Brain microvascular endothelial cell (primary cell): ENCODE data around the gene RTN1.
"Not testable (repeated sequence)": the region's sequence is repeated elsewhere in the genome, so short reads cannot be mapped to it uniquely, and the experiment has no call there.

Source experiments
- DNase-seq: peaks from one replicate; pipeline ENCODE4 v3.0.0-alpha.2; 2020
- H3K27ac ChIP-seq: fragments of 250-450 bp; sonication (Bioruptor Pico); 2 replicates; pipeline ENCODE4 v1.5.1; 2020; ENCODE audit warnings: mild to moderate bottlenecking, moderate library complexity
- H3K27me3 ChIP-seq: fragments of 250-450 bp; sonication (Bioruptor Pico); replicated peaks from 2 replicates; pipeline ENCODE4 v1.5.1; 2020; ENCODE audit warnings: mild to moderate bottlenecking
- H3K36me3 ChIP-seq: fragments of 250-450 bp; sonication (Bioruptor Pico); replicated peaks from 2 replicates; pipeline ENCODE4 v1.5.1; 2020; ENCODE audit warnings: mild to moderate bottlenecking
- H3K4me3 ChIP-seq: 2 replicates; pipeline ENCODE4 v1.5.1; 2011; ENCODE audit warnings: low read depth, mild to moderate bottlenecking, control low read depth, low read length, moderate library complexity
- CTCF ChIP-seq: IDR thresholded peaks from 2 replicates; pipeline ENCODE4 v1.5.1; 2011; ENCODE audit warnings: low read depth, mild to moderate bottlenecking, moderate library complexity, low read length, control low read depth, inconsistent platforms; ENCODE audit errors: missing control alignments
- in situ Hi-C: cut with HindIII; loops from 2 replicates; pipeline ENCODE4 v1.10.0; 2017; ENCODE audit warnings: low sequenced_read_pairs, low pct_ligation_motif_present

The RTN1 gene

GRCh38 chr14:59678352-59678751 is 192.2 kb downstream of the RTN1 start:
- DNase-seq: no peak
- in situ Hi-C loops: no loop called here
- TF ChIP-seq CTCF: no peak
- Histone ChIP-seq H3K36me3 (no peaks in the 10 kb centered on the region), H3K27ac (no peak overlapping the region), H3K4me3 (no peak overlapping the region), H3K27me3 (no peaks in the 10 kb centered on the region)

DNA sequence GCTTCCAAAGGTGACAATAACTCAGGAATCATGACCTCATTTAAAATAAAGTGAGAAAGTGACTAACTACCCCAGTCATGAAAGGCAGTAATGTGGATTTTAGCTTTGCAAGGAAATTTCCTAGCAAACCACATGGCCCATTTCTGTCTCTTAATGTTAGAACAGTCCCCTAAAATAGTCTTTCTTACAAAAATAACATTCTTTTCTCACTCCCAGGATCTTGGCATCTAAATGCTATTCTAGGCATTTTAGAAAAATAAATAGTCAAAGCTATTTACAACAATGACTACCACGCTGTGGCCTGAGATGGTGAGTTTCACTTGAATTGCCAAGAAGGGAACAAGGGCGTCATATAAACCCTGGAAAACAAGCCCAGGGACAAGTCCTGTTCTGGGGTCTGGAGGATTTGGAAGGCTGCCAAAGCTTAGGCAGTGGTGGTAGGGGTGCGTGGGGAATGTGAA is 192.8 kb downstream of the RTN1 start:
- no peak overlapping the region for H3K27ac ChIP-seq
- DNase-seq: no peak
- no peaks in the 10 kb centered on the region for H3K36me3 ChIP-seq
- no peak overlapping the region for H3K4me3 ChIP-seq
- no peaks in the 10 kb centered on the region for H3K27me3 ChIP-seq
- no peak for TF ChIP-seq CTCF
- in situ Hi-C loops: no loop called here

DNA sequence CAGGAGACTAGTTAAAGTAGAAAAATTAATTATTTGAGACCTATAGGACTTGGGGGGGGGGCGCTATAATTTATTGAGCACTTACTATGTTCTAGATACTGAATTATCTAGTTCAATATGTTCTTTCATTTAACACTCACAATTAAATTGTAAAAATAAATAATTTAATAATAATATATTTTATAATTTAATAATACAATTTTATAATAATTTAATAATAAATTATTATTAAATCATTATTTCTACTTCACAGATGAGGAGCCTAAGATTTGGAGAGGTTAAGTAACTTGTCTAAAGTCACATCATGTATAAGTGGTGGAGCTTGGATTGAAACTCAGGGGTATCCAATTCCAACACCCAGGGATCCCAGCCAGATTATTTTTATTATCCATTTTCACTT is 195.2 kb downstream of the RTN1 start:
- no peaks in the 10 kb centered on the region for H3K27me3 ChIP-seq
- TF ChIP-seq CTCF: no peak
- in situ Hi-C loops: no loop called here

DNA sequence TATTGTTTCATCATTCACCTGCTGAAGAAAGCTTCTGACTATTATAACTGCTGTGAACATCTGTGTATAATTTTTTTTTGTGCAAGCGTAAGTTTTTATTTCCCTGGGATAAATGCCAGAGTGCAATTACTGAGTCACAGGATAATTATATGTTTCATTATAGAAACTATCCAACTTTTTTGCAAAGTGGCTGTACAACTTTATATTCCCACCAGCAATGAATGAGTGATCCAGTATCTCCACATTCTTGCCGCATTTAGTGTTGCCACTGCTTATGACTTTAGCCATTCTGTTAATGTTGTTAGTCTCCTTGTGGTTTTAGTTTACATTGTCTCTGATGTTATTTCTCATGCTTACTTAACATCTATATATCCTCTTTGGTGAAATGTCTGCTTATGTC is 205.8 kb downstream of the RTN1 start:
- no peaks in the 10 kb centered on the region for H3K36me3 ChIP-seq
- no peak overlapping the region for H3K27ac ChIP-seq
- in situ Hi-C loops: no loop called here
- no peak for TF ChIP-seq CTCF
- no peak for DNase-seq
- H3K4me3 ChIP-seq: no peak overlapping the region
- H3K27me3 ChIP-seq: no peaks in the 10 kb centered on the region

More for the DNA sequence above, 195.2 kb downstream of the RTN1 start:
- H3K36me3 ChIP-seq: no peaks in the 10 kb centered on the region
- DNase-seq: no peak
- no peak overlapping the region for H3K27ac ChIP-seq
- H3K4me3 ChIP-seq: no peak overlapping the region

DNA sequence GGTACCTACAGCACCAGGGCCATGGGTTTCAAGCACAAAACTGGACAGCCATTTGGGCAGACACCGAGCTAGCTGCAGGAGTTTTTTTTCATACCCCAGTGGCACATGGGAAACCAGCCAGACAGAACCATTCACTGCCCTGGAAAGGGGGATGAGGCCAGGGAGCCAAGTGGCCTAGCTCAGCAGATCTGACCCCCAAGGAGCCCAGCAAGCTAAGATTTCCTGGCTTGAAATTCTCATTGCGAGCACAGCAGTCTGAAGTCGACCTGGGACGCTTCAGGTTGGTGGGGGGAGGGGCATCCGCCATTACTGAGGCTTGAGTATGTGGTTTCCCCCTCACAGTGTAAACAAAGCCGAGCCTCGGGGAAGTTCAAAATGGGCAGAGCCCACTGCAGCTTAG is 212.8 kb downstream of the RTN1 start:
- Histone ChIP-seq H3K27ac (no peak overlapping the region), H3K36me3 (no peaks in the 10 kb centered on the region), H3K4me3 (no peak overlapping the region), H3K27me3 (no peaks in the 10 kb centered on the region)
- TF ChIP-seq CTCF: no peak
- in situ Hi-C loops: no loop called here
- DNase-seq: no peak

- H3K4me3 ChIP-seq: no peak overlapping the region
- in situ Hi-C loops: no loop called here
- DNase-seq: no peak
- no peaks in the 10 kb centered on the region for H3K27me3 ChIP-seq
- no peaks in the 10 kb centered on the region for H3K36me3 ChIP-seq
- TF ChIP-seq CTCF: no peak
- no peak overlapping the region for H3K27ac ChIP-seq
Measured at GRCh38 chr14:59656473-59656872, 214.1 kb downstream of the RTN1 start.

DNA sequence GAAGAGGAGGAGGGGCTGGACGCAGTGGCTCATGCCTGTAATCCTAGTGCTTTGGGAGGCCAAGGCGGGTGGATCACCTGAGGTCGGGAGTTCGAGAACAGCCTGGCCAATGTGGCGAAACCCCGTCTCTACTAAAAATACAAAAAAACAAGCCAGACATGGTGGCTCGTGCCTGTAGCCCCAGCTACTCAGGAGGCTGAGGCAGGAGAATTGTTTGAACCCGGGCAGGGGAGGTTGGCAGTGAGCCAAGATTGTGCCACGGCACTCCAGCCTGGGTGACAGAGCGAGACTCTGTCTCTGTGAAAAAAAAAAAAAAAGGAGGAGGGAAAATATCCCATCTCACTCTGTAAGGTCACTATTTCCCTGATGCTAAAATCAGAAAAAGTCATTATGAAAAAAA is 216.4 kb downstream of the RTN1 start:
- H3K4me3 ChIP-seq, H3K36me3 ChIP-seq, H3K27ac ChIP-seq, DNase-seq, H3K27me3 ChIP-seq, in situ Hi-C loops: not testable (repeated sequence)

DNA sequence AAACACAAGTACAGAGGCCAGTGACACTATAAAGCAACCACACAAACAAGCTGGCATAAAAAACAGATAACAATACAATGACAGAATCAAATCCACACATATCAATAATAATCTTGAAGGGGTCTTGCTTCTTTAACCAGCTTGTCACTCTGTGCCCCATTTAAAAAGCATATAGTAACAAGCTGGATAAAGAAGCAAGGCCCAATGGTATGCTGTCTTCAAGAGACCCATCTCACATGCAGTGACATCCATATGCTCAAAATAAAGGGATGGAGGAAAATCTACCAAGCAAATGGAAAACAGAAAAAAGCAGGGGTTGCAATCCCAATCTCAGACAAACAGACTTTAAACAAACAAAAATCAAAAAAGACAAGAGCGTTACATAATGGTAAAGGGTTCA is 223.7 kb downstream of the RTN1 start:
- H3K27ac ChIP-seq, H3K36me3 ChIP-seq, in situ Hi-C loops, H3K27me3 ChIP-seq, H3K4me3 ChIP-seq, DNase-seq: not testable (repeated sequence)
